DMS53 treated with DMSO at 0.1 percent for 48 hours (cell line): Measurements from ENCODE around the gene PGAP6.
"Not testable (repeated sequence)": the region's sequence is repeated elsewhere in the genome, so short reads cannot be mapped to it uniquely, and the experiment has no call there.

ENCODE experiments used
- DNase-seq: peaks from one replicate; lab custom pipeline; 2025; ENCODE audit not compliant: unreplicated experiment; lab: John Stamatoyannopoulos, UW

Gene PGAP6

GRCh38 chr16:351804-352520 lies 29.8 kb downstream of the PGAP6 start:
- DNase-seq, result no peak

- DNase-seq, result no peak
These were observed 31.6 kb downstream of the PGAP6 start for GRCh38 chr16:350203-350602.

GRCh38 chr16:349211-349610 lies 32.6 kb downstream of the PGAP6 start:
- no peak for DNase-seq

- not testable (repeated sequence) for DNase-seq
These were observed 33.3 kb downstream of the PGAP6 start for GRCh38 chr16:348495-348894.

- no peak for DNase-seq
These were observed 34.6 kb downstream of the PGAP6 start for GRCh38 chr16:347203-347602.

GRCh38 chr16:346587-346986 lies 35.2 kb downstream of the PGAP6 start:
- no peak for DNase-seq

GRCh38 chr16:345772-346171 lies 36.0 kb downstream of the PGAP6 start:
- no peak for DNase-seq

- no peak for DNase-seq
These were observed 39.1 kb downstream of the PGAP6 start for GRCh38 chr16:342455-343213.

- not testable (repeated sequence) for DNase-seq
These were observed 39.8 kb downstream of the PGAP6 start for GRCh38 chr16:341974-342336.

GRCh38 chr16:341095-341973 lies 40.4 kb downstream of the PGAP6 start:
- not testable (repeated sequence) for DNase-seq

GRCh38 chr16:340370-341091 lies 41.2 kb downstream of the PGAP6 start:
- DNase-seq, result no peak

GRCh38 chr16:339680-340079 lies 42.1 kb downstream of the PGAP6 start:
- DNase-seq, result no peak

- no peak for DNase-seq
These were observed 43.7 kb downstream of the PGAP6 start for GRCh38 chr16:337975-338575.

GRCh38 chr16:337437-337836 lies 44.3 kb downstream of the PGAP6 start:
- no peak for DNase-seq

- no peak for DNase-seq
These were observed 45.5 kb downstream of the PGAP6 start for GRCh38 chr16:336269-336668.

GRCh38 chr16:334861-335632 lies 46.7 kb downstream of the PGAP6 start:
- not testable (repeated sequence) for DNase-seq

GRCh38 chr16:334164-334832 lies 47.5 kb downstream of the PGAP6 start:
- DNase-seq, result not testable (repeated sequence)

- no peak for DNase-seq
These were observed 48.2 kb downstream of the PGAP6 start for GRCh38 chr16:333406-334094.
